Kidney epithelial cell (primary cell): ENCODE measurements around the gene TMEM221. TPM values are rescaled to one million over a fixed set of nuclear protein-coding genes. Genes with fewer than 3 reads are reported as not detected.

Experiments
- DNase-seq: peaks from one replicate; pipeline ENCODE4 v3.0.0-alpha.2; 2010; ENCODE audit warnings: low read depth
- H3K27me3 ChIP-seq: 2 replicates; pipeline ENCODE4 v1.6.0; 2011; ENCODE audit warnings: low read length; ENCODE audit not compliant: control insufficient read depth, insufficient read depth
- H3K36me3 ChIP-seq: 2 replicates; pipeline ENCODE4 v1.5.1; 2011; ENCODE audit warnings: low read length; ENCODE audit not compliant: control insufficient read depth, insufficient read depth
- H3K4me3 ChIP-seq: 2 replicates; pipeline ENCODE4 v1.5.1; 2011; ENCODE audit warnings: low read depth, mild to moderate bottlenecking, control low read depth, low read length
- total RNA-seq: library from RNA; depleted of rRNA; stranded (reverse); fragments of >200 nt; gene quantifications from 2 replicates; pipeline ENCODE4 v1.2.3, GENCODE V29; 2015
- TF ChIP-seq, protein P1 (sequence below): IDR thresholded peaks from 2 replicates; pipeline ENCODE4 v1.5.1; 2011; ENCODE audit warnings: mild to moderate bottlenecking, moderate library complexity, low read length, control low read depth, inconsistent platforms; ENCODE audit not compliant: insufficient read depth, poor library complexity, severe bottlenecking

TMEM221 gene
- total RNA-seq, 1 donor from 2014 or later: 0.75 TPM

DNA sequence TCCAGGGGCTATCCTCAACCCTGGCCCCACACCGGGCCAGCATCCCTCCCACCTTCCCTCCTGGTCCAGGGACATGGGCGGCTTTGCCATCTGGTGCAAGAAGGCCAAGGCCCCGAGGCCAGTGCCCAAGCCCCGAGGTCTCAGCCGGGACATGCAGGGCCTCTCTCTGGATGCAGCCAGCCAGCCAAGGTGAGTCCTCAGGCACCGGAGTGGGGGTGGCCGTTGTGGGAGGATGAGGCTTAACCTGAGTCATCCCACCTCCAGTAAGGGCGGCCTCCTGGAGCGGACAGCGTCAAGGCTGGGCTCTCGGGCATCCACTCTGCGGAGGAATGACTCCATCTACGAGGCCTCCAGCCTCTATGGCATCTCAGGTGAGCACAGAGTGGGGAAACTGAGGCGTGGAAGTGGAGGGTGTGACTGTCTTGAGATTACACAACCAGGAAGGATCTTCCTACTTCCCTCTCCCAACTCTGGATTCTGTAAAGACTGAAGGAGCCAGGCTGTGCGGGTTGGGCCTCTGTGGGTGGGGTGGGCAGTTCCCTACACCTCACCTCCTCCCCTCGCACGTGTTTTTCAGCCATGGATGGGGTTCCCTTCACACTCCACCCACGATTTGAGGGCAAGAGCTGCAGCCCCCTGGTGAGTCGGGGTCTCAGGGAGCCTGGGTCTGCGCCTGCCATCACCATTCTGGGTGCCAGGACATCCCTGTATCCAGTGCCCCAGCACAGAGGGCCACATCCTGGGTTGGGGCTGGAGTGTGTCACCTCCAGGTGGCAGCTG, 24.8 kb downstream of the TMEM221 start:
- Histone ChIP-seq H3K4me3 (no peak overlapping the region), H3K27me3 (no peaks in the 10 kb centered on the region), H3K36me3 (no peaks in the 10 kb centered on the region)
- DNase-seq: no peak
- TF ChIP-seq, protein P1, sequence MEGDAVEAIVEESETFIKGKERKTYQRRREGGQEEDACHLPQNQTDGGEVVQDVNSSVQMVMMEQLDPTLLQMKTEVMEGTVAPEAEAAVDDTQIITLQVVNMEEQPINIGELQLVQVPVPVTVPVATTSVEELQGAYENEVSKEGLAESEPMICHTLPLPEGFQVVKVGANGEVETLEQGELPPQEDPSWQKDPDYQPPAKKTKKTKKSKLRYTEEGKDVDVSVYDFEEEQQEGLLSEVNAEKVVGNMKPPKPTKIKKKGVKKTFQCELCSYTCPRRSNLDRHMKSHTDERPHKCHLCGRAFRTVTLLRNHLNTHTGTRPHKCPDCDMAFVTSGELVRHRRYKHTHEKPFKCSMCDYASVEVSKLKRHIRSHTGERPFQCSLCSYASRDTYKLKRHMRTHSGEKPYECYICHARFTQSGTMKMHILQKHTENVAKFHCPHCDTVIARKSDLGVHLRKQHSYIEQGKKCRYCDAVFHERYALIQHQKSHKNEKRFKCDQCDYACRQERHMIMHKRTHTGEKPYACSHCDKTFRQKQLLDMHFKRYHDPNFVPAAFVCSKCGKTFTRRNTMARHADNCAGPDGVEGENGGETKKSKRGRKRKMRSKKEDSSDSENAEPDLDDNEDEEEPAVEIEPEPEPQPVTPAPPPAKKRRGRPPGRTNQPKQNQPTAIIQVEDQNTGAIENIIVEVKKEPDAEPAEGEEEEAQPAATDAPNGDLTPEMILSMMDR: no peak

GRCh38 chr19:17421942-17422341, 26.5 kb downstream of the TMEM221 start:
- TF ChIP-seq, protein P1: no peak
- no peak overlapping the region for H3K4me3 ChIP-seq
- no peak for DNase-seq
- H3K27me3 ChIP-seq: no peaks in the 10 kb centered on the region
- no peaks in the 10 kb centered on the region for H3K36me3 ChIP-seq

- TF ChIP-seq, protein P1: no peak
- Histone ChIP-seq H3K27me3 (no peaks in the 10 kb centered on the region), H3K36me3 (no peaks in the 10 kb centered on the region), H3K4me3 (peak overlapping the region; percentile 63)
- DNase-seq: no peak
Observed at GRCh38 chr19:17420475-17420924, 28.0 kb downstream of the TMEM221 start.

- no peaks in the 10 kb centered on the region for H3K27me3 ChIP-seq
- DNase-seq: peak; percentile 98
- H3K36me3 ChIP-seq: no peaks in the 10 kb centered on the region
- H3K4me3 ChIP-seq: peak within 1 kb of the TSS; percentile 63
- TF ChIP-seq, protein P1: no peak
Observed at GRCh38 chr19:17419621-17420474, 28.6 kb downstream of the TMEM221 start, which contains the start of gene MVB12A. Gene MVB12A (plus strand): TSS chr19:17420047. CDS start chr19:17420136, 89 bp downstream.

DNA sequence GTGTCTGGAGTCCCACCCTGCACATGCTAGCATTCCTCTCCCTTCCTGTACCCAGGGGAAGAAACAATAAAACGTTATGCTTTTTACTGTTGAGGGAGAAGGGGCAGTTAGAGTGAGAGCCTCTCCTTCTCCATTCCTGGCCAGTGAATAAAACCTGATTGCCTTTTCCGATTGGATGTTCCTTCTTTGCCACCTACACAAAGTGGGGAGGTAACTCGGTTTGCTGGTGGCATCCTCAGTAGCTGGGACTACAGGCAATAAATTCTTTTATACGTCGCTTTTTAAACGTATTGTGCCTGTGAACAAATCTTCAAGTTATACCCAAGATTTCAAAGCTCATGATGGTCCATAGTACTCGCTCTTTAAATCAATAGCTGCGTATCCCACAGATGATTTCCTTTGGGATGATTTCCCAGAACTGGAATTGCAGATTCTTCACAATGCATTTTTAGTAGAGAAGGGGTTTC, 29.3 kb downstream of the TMEM221 start:
- no peaks in the 10 kb centered on the region for H3K36me3 ChIP-seq
- TF ChIP-seq, protein P1: no peak
- H3K27me3 ChIP-seq: no peaks in the 10 kb centered on the region
- H3K4me3 ChIP-seq: peak overlapping the region; percentile 63
- no peak for DNase-seq
